ENCODE results near the gene G6PC1. TPM values are rescaled to one million over a fixed set of nuclear protein-coding genes. Genes with fewer than 3 reads are reported as not detected.

Gene G6PC1
- total RNA-seq, 1 experiment from 2014 or later = 0.10 TPM

GRCh38 chr17:42901535-42902229, 1.1 kb downstream of the G6PC1 start:
- Histone ChIP-seq H3K4me3 (replicated peaks in 1 of 2; ENCODE audit: low read depth in 1 of 2, low read length in 2 of 2) (no peak overlapping the region), H2AFZ (ENCODE audit: low read depth, low read length, poor library complexity, severe bottlenecking) (no peak overlapping the region), H3K9me2 (ENCODE audit: insufficient read depth) (no peaks in the 10 kb centered on the region), H3K36me3 (ENCODE audit: control insufficient read depth in 1 of 2, insufficient read depth in 2 of 2, low read length in 2 of 2) (no peaks in the 10 kb centered on the region), H3K9me3 (ENCODE audit: control insufficient read depth in 1 of 2, insufficient read depth in 1 of 2, low read depth in 1 of 2, low read length in 2 of 2) (no peaks in the 10 kb centered on the region), H3K4me2 (ENCODE audit: low read length) (no peak overlapping the region), H3K9ac (ENCODE audit: low read length) (no peak overlapping the region), H3K4me1 (ENCODE audit: control insufficient read depth in 1 of 2, insufficient read depth in 2 of 2, low read length in 2 of 2) (no peaks in the 10 kb centered on the region), H3K27ac (ENCODE audit: low read depth, low read length) (no peak overlapping the region), H3K79me2 (ENCODE audit: insufficient read depth, low read length) (no peaks in the 10 kb centered on the region), H4K20me1 (ENCODE audit: insufficient read depth) (no peaks in the 10 kb centered on the region), H3K27me3 (ENCODE audit: insufficient read depth, low read length) (peaks cover 6% of the 10 kb centered on the region)
- intact Hi-C loops (cut with micrococcal nuclease) = no loop called here
- ATAC-seq = no peak
- CTCF ChIA-PET = no interaction called here
- BruUV-seq (replicated peaks) = no TSS peak
- RAD21 ChIA-PET (ENCODE audit: low non-redundant PET in 1 of 2, low total read pairs in 2 of 2, uncharacterized antibody in 2 of 2, unreplicated experiment in 2 of 2) = no interaction called here
- no peak for DNase-seq (ENCODE audit: low read depth, low spot score)
- POLR2A ChIA-PET = no interaction called here
- TF ChIP-seq CTCF (IDR thresholded peaks at IDR 0.05 in 2 of 3, conservative IDR thresholded peaks at IDR 0.05 in 1 of 3; ENCODE audit: borderline replicate concordance in 1 of 3, insufficient read depth in 1 of 3, low read depth in 2 of 3, low read length in 2 of 3) (no peak), POLR2AphosphoS5 (IDR thresholded peaks at IDR 0.05; ENCODE audit: low read depth, low read length) (no peak), ATF3 (IDR thresholded peaks at IDR 0.05) (no peak), YY1 (IDR thresholded peaks at IDR 0.05; ENCODE audit: extremely low read depth, insufficient replicate concordance, low read depth, low read length) (no peak)

- Histone ChIP-seq H3K4me1 (ENCODE audit: control insufficient read depth in 1 of 2, insufficient read depth in 2 of 2, low read length in 2 of 2) (no peaks in the 10 kb centered on the region), H3K27ac (ENCODE audit: low read depth, low read length) (no peak overlapping the region), H3K9me3 (ENCODE audit: control insufficient read depth in 1 of 2, insufficient read depth in 1 of 2, low read depth in 1 of 2, low read length in 2 of 2) (no peaks in the 10 kb centered on the region), H3K9ac (ENCODE audit: low read length) (no peak overlapping the region), H3K36me3 (ENCODE audit: control insufficient read depth in 1 of 2, insufficient read depth in 2 of 2, low read length in 2 of 2) (no peaks in the 10 kb centered on the region), H3K27me3 (ENCODE audit: insufficient read depth, low read length) (peaks cover 12% of the 10 kb centered on the region), H4K20me1 (ENCODE audit: insufficient read depth) (no peaks in the 10 kb centered on the region), H3K9me2 (ENCODE audit: insufficient read depth) (no peaks in the 10 kb centered on the region), H3K4me3 (replicated peaks in 1 of 2; ENCODE audit: low read depth in 1 of 2, low read length in 2 of 2) (no peak overlapping the region), H2AFZ (ENCODE audit: low read depth, low read length, poor library complexity, severe bottlenecking) (no peak overlapping the region), H3K79me2 (ENCODE audit: insufficient read depth, low read length) (no peaks in the 10 kb centered on the region), H3K4me2 (ENCODE audit: low read length) (no peak overlapping the region)
- intact Hi-C loops (cut with micrococcal nuclease) = no loop called here
- RAD21 ChIA-PET (ENCODE audit: low non-redundant PET in 1 of 2, low total read pairs in 2 of 2, uncharacterized antibody in 2 of 2, unreplicated experiment in 2 of 2) = no interaction called here
- ATAC-seq (no peak), DNase-seq (ENCODE audit: low read depth, low spot score) (no peak)
- POLR2A ChIA-PET = no interaction called here
- CTCF ChIA-PET = no interaction called here
- BruUV-seq (replicated peaks) = no TSS peak
- TF ChIP-seq SRF (IDR thresholded peaks at IDR 0.05; ENCODE audit: low read depth) (no peak), EGR1 (IDR thresholded peaks at IDR 0.05; ENCODE audit: low read depth) (no peak), YY1 (IDR thresholded peaks at IDR 0.05; ENCODE audit: extremely low read depth, insufficient replicate concordance, low read depth, low read length) (no peak), FOSL1 (IDR thresholded peaks at IDR 0.05; ENCODE audit: low read depth) (no peak), MAX (IDR thresholded peaks at IDR 0.05) (no peak), JUND (IDR thresholded peaks at IDR 0.05) (no peak), CEBPB (IDR thresholded peaks at IDR 0.05; ENCODE audit: low read depth) (no peak), TCF7L2 (IDR thresholded peaks at IDR 0.05; ENCODE audit: borderline replicate concordance, extremely low read depth, insufficient read depth, insufficient read length) (no peak), EZH2 (IDR thresholded peaks at IDR 0.05) (no peak)
These were observed 3.5 kb downstream of the G6PC1 start for GRCh38 chr17:42904110-42904469.
